KOPT-K1 (cell line): Measurements from ENCODE around the gene GNE.
"Not testable (repeated sequence)": the region's sequence is repeated elsewhere in the genome, so short reads cannot be mapped to it uniquely, and the experiment has no call there.

Source experiments
- H3K27ac ChIP-seq: fragments of 200-600 bp; sonication (generic); 2 replicates; pipeline ENCODE4 v1.5.1; 2016; ENCODE audit warnings: antibody characterized with exemption, mild to moderate bottlenecking, low read depth, low read length; ENCODE audit not compliant: poor library complexity, severe bottlenecking
- H3K36me3 ChIP-seq: fragments of 200-600 bp; sonication (generic); 2 replicates; pipeline ENCODE4 v1.5.1; 2017; ENCODE audit warnings: antibody characterized with exemption, mild to moderate bottlenecking, low read length, moderate library complexity; ENCODE audit not compliant: insufficient read depth
- H3K9me3 ChIP-seq: fragments of 200-600 bp; sonication (generic); 2 replicates; pipeline ENCODE4 v1.5.1; 2017; ENCODE audit warnings: antibody characterized with exemption, low read length, mild to moderate bottlenecking; ENCODE audit not compliant: insufficient read depth, poor library complexity, severe bottlenecking

GNE gene

DNA sequence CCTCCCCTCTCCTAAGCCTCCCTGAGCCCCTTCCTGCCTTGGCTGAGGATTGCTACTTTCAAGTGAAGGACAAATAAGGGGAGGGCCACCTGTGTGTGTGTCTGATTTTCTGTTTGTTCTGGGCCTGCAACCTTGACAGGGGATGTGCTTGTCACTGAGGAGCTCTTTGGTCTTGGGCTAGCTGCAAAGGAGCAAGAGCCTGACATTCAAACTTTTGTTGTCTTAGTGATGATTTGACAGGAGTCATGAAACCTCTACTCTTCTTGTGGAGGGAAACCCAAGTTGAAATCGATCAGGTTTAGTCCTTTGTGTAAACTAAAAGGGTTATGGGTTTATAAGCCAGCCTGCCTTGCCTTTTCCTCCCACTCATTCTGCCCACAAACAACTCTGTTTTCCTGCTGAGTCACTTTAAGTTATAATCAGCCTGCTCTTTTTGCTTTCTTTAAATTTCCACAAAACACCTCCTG lies 50.7 kb downstream of the GNE start:
- Histone ChIP-seq H3K27ac (no peak overlapping the region), H3K9me3 (no peaks in the 10 kb centered on the region), H3K36me3 (peaks cover 100% of the 10 kb centered on the region)

- no peaks in the 10 kb centered on the region for H3K9me3 ChIP-seq
- no peak overlapping the region for H3K27ac ChIP-seq
- peaks cover 100% of the 10 kb centered on the region for H3K36me3 ChIP-seq
Observed at GRCh38 chr9:36207016-36207415, 51.2 kb downstream of the GNE start.

GRCh38 chr9:36204906-36205547 lies 53.2 kb downstream of the GNE start:
- Histone ChIP-seq H3K9me3 (no peaks in the 10 kb centered on the region), H3K36me3 (peaks cover 100% of the 10 kb centered on the region), H3K27ac (no peak overlapping the region)

- H3K36me3 ChIP-seq, result peaks cover 68% of the 10 kb centered on the region
- H3K27ac ChIP-seq, result no peak overlapping the region
- no peaks in the 10 kb centered on the region for H3K9me3 ChIP-seq
Observed at GRCh38 chr9:36194326-36195000, 63.8 kb downstream of the GNE start.

GRCh38 chr9:36193023-36193422 lies 65.2 kb downstream of the GNE start:
- H3K27ac ChIP-seq, result no peak overlapping the region
- no peaks in the 10 kb centered on the region for H3K9me3 ChIP-seq
- peaks cover 53% of the 10 kb centered on the region for H3K36me3 ChIP-seq

GRCh38 chr9:36192196-36192595 lies 66.1 kb downstream of the GNE start:
- H3K36me3 ChIP-seq, result peaks cover 45% of the 10 kb centered on the region
- peak overlapping the region; percentile 85 for H3K27ac ChIP-seq
- no peaks in the 10 kb centered on the region for H3K9me3 ChIP-seq

GRCh38 chr9:36191686-36192085 lies 66.6 kb downstream of the GNE start:
- Histone ChIP-seq H3K9me3 (no peaks in the 10 kb centered on the region), H3K27ac (peak overlapping the region; percentile 85), H3K36me3 (peaks cover 40% of the 10 kb centered on the region)

GRCh38 chr9:36191290-36191645 lies 67.0 kb downstream of the GNE start:
- H3K27ac ChIP-seq, result peak overlapping the region; percentile 85
- no peaks in the 10 kb centered on the region for H3K9me3 ChIP-seq
- peaks cover 36% of the 10 kb centered on the region for H3K36me3 ChIP-seq

- Histone ChIP-seq H3K9me3 (no peaks in the 10 kb centered on the region), H3K27ac (peak within 1 kb of the TSS; percentile 85)
Observed at GRCh38 chr9:36190388-36191289, 67.6 kb downstream of the GNE start, which contains the start of gene CLTA. Gene CLTA (plus strand): TSS chr9:36190921. CDS start chr9:36191057, 136 bp downstream.

DNA sequence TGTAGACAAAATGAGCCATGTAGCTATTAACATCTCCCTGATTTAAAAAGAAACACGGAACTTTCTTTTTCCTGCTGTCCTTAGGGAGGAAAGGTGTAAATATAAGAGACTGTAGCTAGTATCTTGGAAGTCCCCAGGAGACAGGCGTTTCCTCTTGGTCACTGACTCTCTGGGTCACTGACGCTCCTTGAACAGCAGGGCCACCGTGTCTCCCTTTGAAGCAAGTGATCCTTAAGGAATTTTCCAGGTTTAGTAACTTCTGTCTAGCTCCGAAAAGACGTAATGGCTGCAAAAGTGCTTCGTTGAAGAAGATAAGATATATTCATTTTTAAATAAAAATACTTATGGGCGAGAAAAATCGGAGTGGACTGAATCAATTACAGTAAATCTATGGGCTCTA lies 68.3 kb downstream of the GNE start:
- H3K27ac ChIP-seq, result peak overlapping the region; percentile 85
- H3K36me3 ChIP-seq, result peaks cover 25% of the 10 kb centered on the region

More at GRCh38 chr9:36190388-36191289, 67.6 kb downstream of the GNE start, which contains the start of gene CLTA:
- H3K36me3 ChIP-seq, result peaks cover 32% of the 10 kb centered on the region

DNA sequence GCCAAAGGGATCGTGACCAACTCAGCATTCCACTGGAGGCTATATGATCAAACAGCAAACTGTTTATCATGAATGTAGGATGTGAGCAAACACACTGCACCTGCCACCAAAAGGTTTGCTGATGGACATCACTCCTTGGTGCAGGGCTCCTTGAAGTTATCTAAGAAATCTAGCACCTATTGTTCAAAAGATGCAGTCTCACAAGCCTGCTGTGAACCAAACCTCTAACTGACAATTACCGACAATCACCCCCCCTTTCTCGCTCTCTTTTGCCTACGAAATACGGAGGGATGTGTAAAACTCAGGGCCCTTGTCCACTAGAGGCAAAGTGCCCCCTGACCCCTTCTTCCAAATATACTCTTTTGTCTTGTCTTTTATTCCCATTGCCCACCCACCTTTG lies 70.0 kb downstream of the GNE start:
- H3K36me3 ChIP-seq, result peaks cover 8% of the 10 kb centered on the region; the same call in 1 of the 2 replicates
- H3K27ac ChIP-seq, result no peak overlapping the region
- no peaks in the 10 kb centered on the region for H3K9me3 ChIP-seq

More for the DNA sequence above, 68.3 kb downstream of the GNE start:
- no peaks in the 10 kb centered on the region for H3K9me3 ChIP-seq

- no peak overlapping the region for H3K27ac ChIP-seq
- H3K9me3 ChIP-seq, result no peaks in the 10 kb centered on the region
- 0 out of 2 replicates have a peak, but pooled peaks cover 1% of the 10 kb centered on the region for H3K36me3 ChIP-seq
Observed at GRCh38 chr9:36187414-36187813, 70.8 kb downstream of the GNE start.

DNA sequence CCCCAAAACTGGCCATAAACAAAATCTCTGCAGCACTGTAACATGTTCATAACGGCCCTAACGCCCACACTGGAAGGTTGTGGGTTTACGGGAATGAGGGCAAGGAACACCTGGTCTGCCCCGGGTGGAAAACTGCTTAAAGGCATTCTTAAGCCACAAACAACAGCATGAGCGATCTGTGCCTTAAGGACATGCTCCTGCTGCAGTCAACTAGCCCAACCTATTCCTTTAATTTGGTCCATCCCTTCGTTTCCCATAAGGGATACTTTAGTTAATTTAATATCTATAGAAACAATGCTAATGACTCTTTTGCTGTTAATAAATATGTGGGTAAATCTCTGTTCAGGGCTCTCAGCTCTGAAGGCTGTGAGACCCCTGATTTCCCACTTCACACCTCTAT lies 78.0 kb downstream of the GNE start:
- not testable (repeated sequence) for H3K36me3 ChIP-seq, H3K9me3 ChIP-seq, H3K27ac ChIP-seq

DNA sequence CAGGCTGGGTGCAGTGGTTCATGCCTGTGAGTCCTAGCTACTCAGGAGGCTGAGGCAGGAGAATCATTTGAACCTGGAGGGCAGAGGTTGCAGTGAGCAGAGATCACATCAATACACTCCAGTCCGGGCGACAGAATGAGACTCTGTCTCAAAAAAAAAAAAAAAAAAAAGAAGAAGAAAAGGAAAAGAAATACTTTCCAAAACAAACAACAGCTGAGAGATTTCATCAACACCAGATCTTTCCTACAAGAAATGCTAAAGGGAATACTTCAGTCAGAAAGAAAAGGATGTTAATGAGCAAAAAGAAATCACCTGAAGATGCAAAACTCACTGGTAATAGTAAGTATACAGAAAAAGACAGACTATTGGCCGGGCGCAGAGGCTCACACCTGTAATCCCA lies 80.7 kb downstream of the GNE start:
- no peak overlapping the region for H3K27ac ChIP-seq
- no peaks in the 10 kb centered on the region for H3K36me3 ChIP-seq
- H3K9me3 ChIP-seq, result no peaks in the 10 kb centered on the region

- not testable (repeated sequence) for H3K36me3 ChIP-seq, H3K9me3 ChIP-seq, H3K27ac ChIP-seq
Observed at GRCh38 chr9:36176496-36176895, 81.8 kb downstream of the GNE start.
